Measurements from ENCODE around the gene PPP2R2C.

- no peak for TF ChIP-seq POLR2AphosphoS5 (IDR thresholded peaks at IDR 0.05)
- TF ChIP-seq RAD21 (conservative IDR thresholded peaks at IDR 0.05): no peak
- TF ChIP-seq CTCF (IDR thresholded peaks at IDR 0.05; ENCODE audit: poor library complexity, severe bottlenecking): no peak
- no peak for TF ChIP-seq EP300 (conservative IDR thresholded peaks at IDR 0.05; ENCODE audit: poor library complexity, severe bottlenecking)
These were observed 32.6 kb upstream of the PPP2R2C start for GRCh38 chr4:6504900-6505496.
